GM18873 (cell line): ENCODE measurements around the gene GXYLT1.
"Not testable (repeated sequence)": the region's sequence is repeated elsewhere in the genome, so short reads cannot be mapped to it uniquely, and the experiment has no call there.

Experiments used
- ATAC-seq: cut with Tn5 transposase; IDR thresholded peaks from one replicate; pipeline ENCODE4 v1.9.1; 2021; ENCODE audit warnings: mild to moderate bottlenecking, moderate library complexity, moderate number of reproducible peaks; ENCODE audit not compliant: unreplicated experiment, low FRiP score

The GXYLT1 gene

GRCh38 chr12:42145197-42145549 lies 499 bp upstream of the GXYLT1 start:
- ATAC-seq: no peak

GRCh38 chr12:42144158-42144407 lies 591 bp downstream of the GXYLT1 start:
- ATAC-seq: peak; percentile 23

GRCh38 chr12:42143452-42144157 lies 1.1 kb downstream of the GXYLT1 start:
- no peak for ATAC-seq

- no peak for ATAC-seq
These were observed 2.6 kb downstream of the GXYLT1 start for GRCh38 chr12:42141981-42142606.

- no peak for ATAC-seq
These were observed 3.8 kb downstream of the GXYLT1 start for GRCh38 chr12:42140901-42141300.

GRCh38 chr12:42135259-42135814 lies 9.3 kb downstream of the GXYLT1 start:
- no peak for ATAC-seq

GRCh38 chr12:42130672-42131402 lies 13.8 kb downstream of the GXYLT1 start:
- no peak for ATAC-seq

GRCh38 chr12:42129595-42130204 lies 15.0 kb downstream of the GXYLT1 start:
- ATAC-seq: no peak

- no peak for ATAC-seq
These were observed 15.8 kb downstream of the GXYLT1 start for GRCh38 chr12:42128888-42129287.

GRCh38 chr12:42128327-42128726 lies 16.3 kb downstream of the GXYLT1 start:
- ATAC-seq: no peak

GRCh38 chr12:42126963-42127362 lies 17.7 kb downstream of the GXYLT1 start:
- no peak for ATAC-seq

- no peak for ATAC-seq
These were observed 19.3 kb downstream of the GXYLT1 start for GRCh38 chr12:42125388-42125767.

- ATAC-seq: no peak
These were observed 19.8 kb downstream of the GXYLT1 start for GRCh38 chr12:42124764-42125387.

GRCh38 chr12:42119085-42119633 lies 25.5 kb downstream of the GXYLT1 start:
- ATAC-seq: no peak

- ATAC-seq: no peak
These were observed 26.4 kb downstream of the GXYLT1 start for GRCh38 chr12:42118136-42118879.

GRCh38 chr12:42109031-42109430 lies 35.6 kb downstream of the GXYLT1 start:
- no peak for ATAC-seq

- ATAC-seq: not testable (repeated sequence)
These were observed 37.9 kb downstream of the GXYLT1 start for GRCh38 chr12:42106791-42107190.

- ATAC-seq: no peak
These were observed 39.9 kb downstream of the GXYLT1 start for GRCh38 chr12:42104784-42105183.

- ATAC-seq: no peak
These were observed 40.6 kb downstream of the GXYLT1 start for GRCh38 chr12:42104087-42104486.

- no peak for ATAC-seq
These were observed 41.5 kb downstream of the GXYLT1 start for GRCh38 chr12:42103155-42103554.
